HS-27A (cell line): Measurements from ENCODE around the gene INAVA.
"Not testable (repeated sequence)": the region's sequence is repeated elsewhere in the genome, so short reads cannot be mapped to it uniquely, and the experiment has no call there.

Source experiments
- DNase-seq: peaks from one replicate; pipeline ENCODE4 v3.0.0-alpha.2; 2012; ENCODE audit warnings: low read depth, missing footprints

INAVA gene

DNA sequence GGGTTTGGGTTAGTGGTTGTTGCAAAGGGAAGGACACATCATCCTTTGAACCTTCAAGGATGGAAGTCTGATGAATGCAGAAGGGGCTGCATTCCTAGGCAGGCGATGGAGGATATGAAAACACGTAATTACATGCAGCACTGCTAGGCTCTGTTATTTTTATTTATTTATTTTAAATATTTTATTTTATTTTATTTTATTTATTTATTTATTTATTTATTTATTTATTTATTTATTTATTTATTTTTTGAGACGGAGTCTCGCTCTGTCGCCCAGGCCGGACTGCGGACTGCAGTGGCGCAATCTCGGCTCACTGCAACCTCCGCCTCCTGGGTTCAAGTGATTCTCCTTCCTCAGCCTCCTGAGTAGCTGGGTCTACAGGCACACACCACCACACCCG lies 69.2 kb downstream of the INAVA start:
- not testable (repeated sequence) for DNase-seq
